ENCODE data around the gene TMEM114. TPM values are rescaled to one million over a fixed set of nuclear protein-coding genes. Genes with fewer than 3 reads are reported as not detected.
"Not testable (repeated sequence)": the region's sequence is repeated elsewhere in the genome, so short reads cannot be mapped to it uniquely, and the experiment has no call there.

Gene TMEM114
- total RNA-seq, 3 donors from 2014 or later: not detected

GRCh38 chr16:8565498-8565897 lies 24.8 kb downstream of the TMEM114 start:
- intact Hi-C loops (cut with DNase I; ENCODE audit: low total_unique reads): no loop called here
- no peak overlapping the region for H3K4me3 ChIP-seq
- H3K4me1 ChIP-seq: no peaks in the 10 kb centered on the region
- no peaks in the 10 kb centered on the region for H3K27me3 ChIP-seq
- H3K9me3 ChIP-seq: no peaks in the 10 kb centered on the region
- no peak for DNase-seq (ENCODE audit: low spot score in 2 of 2)
- no peaks in the 10 kb centered on the region for H3K36me3 ChIP-seq
- no peak for TF ChIP-seq POLR2A (IDR thresholded peaks at IDR 0.05)
- TF ChIP-seq POLR2AphosphoS5 (IDR thresholded peaks at IDR 0.05): no peak
- TF ChIP-seq, protein P1, sequence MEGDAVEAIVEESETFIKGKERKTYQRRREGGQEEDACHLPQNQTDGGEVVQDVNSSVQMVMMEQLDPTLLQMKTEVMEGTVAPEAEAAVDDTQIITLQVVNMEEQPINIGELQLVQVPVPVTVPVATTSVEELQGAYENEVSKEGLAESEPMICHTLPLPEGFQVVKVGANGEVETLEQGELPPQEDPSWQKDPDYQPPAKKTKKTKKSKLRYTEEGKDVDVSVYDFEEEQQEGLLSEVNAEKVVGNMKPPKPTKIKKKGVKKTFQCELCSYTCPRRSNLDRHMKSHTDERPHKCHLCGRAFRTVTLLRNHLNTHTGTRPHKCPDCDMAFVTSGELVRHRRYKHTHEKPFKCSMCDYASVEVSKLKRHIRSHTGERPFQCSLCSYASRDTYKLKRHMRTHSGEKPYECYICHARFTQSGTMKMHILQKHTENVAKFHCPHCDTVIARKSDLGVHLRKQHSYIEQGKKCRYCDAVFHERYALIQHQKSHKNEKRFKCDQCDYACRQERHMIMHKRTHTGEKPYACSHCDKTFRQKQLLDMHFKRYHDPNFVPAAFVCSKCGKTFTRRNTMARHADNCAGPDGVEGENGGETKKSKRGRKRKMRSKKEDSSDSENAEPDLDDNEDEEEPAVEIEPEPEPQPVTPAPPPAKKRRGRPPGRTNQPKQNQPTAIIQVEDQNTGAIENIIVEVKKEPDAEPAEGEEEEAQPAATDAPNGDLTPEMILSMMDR (IDR thresholded peaks at IDR 0.05): no peak
- no peak overlapping the region for H3K27ac ChIP-seq

GRCh38 chr16:8564934-8565345 lies 25.4 kb downstream of the TMEM114 start:
- no peaks in the 10 kb centered on the region for H3K9me3 ChIP-seq
- no peak overlapping the region for H3K27ac ChIP-seq
- no peak for DNase-seq (ENCODE audit: low spot score in 2 of 2)
- intact Hi-C loops (cut with DNase I; ENCODE audit: low total_unique reads): no loop called here
- H3K36me3 ChIP-seq: no peaks in the 10 kb centered on the region
- no peak overlapping the region for H3K4me3 ChIP-seq
- no peaks in the 10 kb centered on the region for H3K27me3 ChIP-seq
- TF ChIP-seq POLR2A (IDR thresholded peaks at IDR 0.05) (no peak), POLR2AphosphoS5 (IDR thresholded peaks at IDR 0.05) (no peak)
- TF ChIP-seq, protein P1 (IDR thresholded peaks at IDR 0.05): no peak
- no peaks in the 10 kb centered on the region for H3K4me1 ChIP-seq

- H3K4me1 ChIP-seq; H3K36me3 ChIP-seq; DNase-seq (ENCODE audit: low spot score in 2 of 2); H3K4me3 ChIP-seq; H3K9me3 ChIP-seq; H3K27me3 ChIP-seq; H3K27ac ChIP-seq; intact Hi-C loops (cut with DNase I; ENCODE audit: low total_unique reads): not testable (repeated sequence)
Measured at GRCh38 chr16:8563944-8564540, 26.3 kb downstream of the TMEM114 start.

GRCh38 chr16:8561496-8561895 lies 28.8 kb downstream of the TMEM114 start:
- Histone ChIP-seq H3K9me3 (no peaks in the 10 kb centered on the region), H3K27me3 (peaks cover 0 to 10% of the 10 kb centered on the region in 2 donors), H3K36me3 (no peaks in the 10 kb centered on the region), H3K27ac (no peak overlapping the region), H3K4me1 (no peaks in the 10 kb centered on the region), H3K4me3 (no peak overlapping the region)
- intact Hi-C loops (cut with DNase I; ENCODE audit: low total_unique reads): no loop called here
- TF ChIP-seq POLR2A (IDR thresholded peaks at IDR 0.05) (no peak), POLR2AphosphoS5 (IDR thresholded peaks at IDR 0.05) (no peak)
- TF ChIP-seq, protein P1 (IDR thresholded peaks at IDR 0.05): no peak
- no peak for DNase-seq (ENCODE audit: low spot score in 2 of 2)

DNA sequence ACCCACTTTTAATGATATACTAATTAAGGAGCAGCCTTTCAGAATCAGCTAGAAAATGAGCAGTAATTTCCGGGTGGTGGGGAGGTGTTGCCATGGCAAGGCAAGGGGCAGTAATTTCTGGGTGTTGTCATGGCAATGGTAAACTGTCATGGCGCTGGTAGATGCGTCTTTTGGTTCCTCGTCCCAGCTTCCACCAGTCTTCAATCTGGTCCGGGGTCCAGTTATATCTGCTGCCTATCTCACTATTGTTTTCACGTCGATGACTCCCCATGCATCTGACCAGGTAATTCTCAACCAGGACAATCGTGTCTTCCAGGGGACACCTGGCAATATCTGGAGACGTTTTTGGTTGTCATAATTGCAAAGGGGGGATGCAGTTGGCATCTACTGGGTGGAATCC lies 34.9 kb downstream of the TMEM114 start:
- H3K4me1 ChIP-seq: no peaks in the 10 kb centered on the region
- TF ChIP-seq, protein P1 (IDR thresholded peaks at IDR 0.05): no peak
- TF ChIP-seq POLR2AphosphoS5 (IDR thresholded peaks at IDR 0.05) (no peak), POLR2A (IDR thresholded peaks at IDR 0.05) (no peak)
- peaks cover 0 to 31% of the 10 kb centered on the region in 2 donors for H3K27me3 ChIP-seq
- H3K36me3 ChIP-seq: no peaks in the 10 kb centered on the region
- H3K27ac ChIP-seq: no peak overlapping the region
- no peak for DNase-seq (ENCODE audit: low spot score in 2 of 2)
- no peaks in the 10 kb centered on the region for H3K9me3 ChIP-seq
- no peak overlapping the region for H3K4me3 ChIP-seq
- intact Hi-C loops (cut with DNase I; ENCODE audit: low total_unique reads): no loop called here

DNA sequence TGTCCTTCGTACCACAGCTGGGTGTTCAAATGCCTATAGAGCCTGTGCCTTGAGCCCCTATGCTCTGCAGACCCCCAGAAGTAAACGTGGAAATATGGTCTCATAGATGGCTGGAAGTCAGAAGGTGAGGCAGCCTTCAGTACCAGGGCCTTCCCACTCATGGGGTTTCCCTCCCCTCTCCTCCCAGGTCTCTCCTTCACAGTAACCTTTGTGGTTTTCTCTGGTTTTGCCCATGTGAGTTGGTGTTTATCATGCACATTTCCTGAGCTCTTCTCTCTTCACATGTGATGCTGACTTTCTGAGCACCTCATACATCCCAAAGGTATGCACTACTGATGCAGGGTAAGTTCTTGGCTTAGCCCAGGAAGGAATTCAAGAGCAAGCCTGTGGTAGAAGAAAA lies 35.4 kb downstream of the TMEM114 start:
- H3K36me3 ChIP-seq: no peaks in the 10 kb centered on the region
- no peak for DNase-seq (ENCODE audit: low spot score in 2 of 2)
- intact Hi-C loops (cut with DNase I; ENCODE audit: low total_unique reads): no loop called here
- no peak overlapping the region for H3K4me3 ChIP-seq
- no peak overlapping the region for H3K27ac ChIP-seq
- no peak for TF ChIP-seq POLR2A (IDR thresholded peaks at IDR 0.05)
- no peak for TF ChIP-seq POLR2AphosphoS5 (IDR thresholded peaks at IDR 0.05)
- TF ChIP-seq, protein P1 (IDR thresholded peaks at IDR 0.05): no peak
- H3K9me3 ChIP-seq: no peaks in the 10 kb centered on the region
- H3K4me1 ChIP-seq: no peaks in the 10 kb centered on the region
- peaks cover 0 to 31% of the 10 kb centered on the region in 2 donors for H3K27me3 ChIP-seq
